ENCODE data around the gene SPATA20.

Gene SPATA20

DNA sequence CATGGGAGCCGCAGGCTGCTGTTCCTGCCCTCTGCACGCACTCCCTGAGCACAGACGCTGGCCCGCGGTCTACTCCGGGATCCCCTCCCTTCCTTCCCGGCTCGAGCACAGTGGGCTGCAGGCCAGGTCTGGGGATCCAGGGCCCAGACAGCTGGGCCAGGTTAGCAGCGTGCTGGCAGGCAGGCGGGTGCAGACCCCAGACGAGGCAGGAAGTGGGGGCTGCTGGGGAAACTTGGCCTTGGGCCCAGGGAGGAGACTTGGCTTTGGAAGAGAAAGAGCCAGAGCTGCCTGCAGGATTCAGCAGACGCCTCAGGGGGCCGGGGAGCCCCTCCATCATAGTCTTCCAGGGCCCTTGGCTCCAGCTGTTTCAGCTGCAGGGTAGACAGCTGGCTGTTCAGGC lies 57.5 kb downstream of the SPATA20 start:
- DNase-seq, result no peak

DNA sequence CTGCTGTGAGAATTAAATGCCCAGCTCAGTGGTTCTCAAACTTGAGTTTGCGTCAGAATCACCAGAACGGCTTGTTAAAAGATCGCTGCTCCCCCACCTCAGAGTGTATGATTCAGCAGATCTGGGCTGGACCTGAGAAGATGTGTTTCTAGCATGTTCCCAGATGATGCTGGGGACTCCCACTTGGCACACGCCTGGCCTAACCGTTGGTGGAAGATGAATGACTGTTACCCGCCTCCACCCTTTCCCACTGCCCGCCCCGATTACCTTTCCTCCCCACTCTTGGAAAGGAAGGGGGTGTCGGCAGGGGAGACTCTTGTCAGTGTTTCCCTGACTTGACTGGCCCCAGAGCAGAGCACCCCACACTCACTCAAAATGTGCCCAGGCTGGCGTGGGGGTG lies 58.5 kb downstream of the SPATA20 start:
- no peak for DNase-seq
